NCI-H2171 (cell line): Measurements from ENCODE around the gene REG4.

Experiments used
- DNase-seq: peaks from one replicate; lab custom pipeline; 2025; lab: John Stamatoyannopoulos, UW

Gene REG4

GRCh38 chr1:119779869-119780356, 31.3 kb downstream of the REG4 start:
- DNase-seq = no peak

DNA sequence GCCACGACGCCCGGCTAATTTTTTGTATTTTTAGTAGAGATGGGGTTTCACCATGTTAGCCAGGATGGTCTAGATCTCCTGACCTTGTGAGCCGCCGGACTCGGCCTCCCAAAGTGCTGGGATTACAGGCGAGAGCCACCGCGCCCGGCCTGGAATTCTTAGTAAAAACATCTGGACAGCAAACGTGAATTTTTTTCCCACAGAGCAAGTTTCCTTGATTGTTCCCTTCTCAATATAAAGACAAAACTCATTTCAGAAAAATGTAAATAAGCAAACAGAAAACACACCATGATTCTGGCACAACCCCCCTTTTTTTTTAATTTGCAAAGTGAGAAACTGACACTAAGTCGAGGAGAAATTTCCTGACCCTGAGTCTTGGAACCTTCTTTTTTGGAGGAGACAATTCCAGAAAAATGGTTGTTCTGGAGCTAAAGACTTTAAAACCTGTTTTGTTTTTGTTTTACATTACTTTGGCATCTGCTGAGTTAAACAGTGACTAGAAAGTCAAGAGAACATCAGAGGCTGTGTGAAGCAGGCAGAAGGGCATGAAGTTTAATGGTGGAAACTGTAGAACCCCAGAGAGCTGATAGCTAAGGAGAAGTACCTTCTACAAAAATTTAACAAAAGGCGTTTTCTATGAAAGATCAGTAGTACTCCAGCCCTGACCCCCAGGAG, 32.2 kb downstream of the REG4 start:
- DNase-seq = no peak

GRCh38 chr1:119778359-119778758, 32.9 kb downstream of the REG4 start:
- no peak for DNase-seq

DNA sequence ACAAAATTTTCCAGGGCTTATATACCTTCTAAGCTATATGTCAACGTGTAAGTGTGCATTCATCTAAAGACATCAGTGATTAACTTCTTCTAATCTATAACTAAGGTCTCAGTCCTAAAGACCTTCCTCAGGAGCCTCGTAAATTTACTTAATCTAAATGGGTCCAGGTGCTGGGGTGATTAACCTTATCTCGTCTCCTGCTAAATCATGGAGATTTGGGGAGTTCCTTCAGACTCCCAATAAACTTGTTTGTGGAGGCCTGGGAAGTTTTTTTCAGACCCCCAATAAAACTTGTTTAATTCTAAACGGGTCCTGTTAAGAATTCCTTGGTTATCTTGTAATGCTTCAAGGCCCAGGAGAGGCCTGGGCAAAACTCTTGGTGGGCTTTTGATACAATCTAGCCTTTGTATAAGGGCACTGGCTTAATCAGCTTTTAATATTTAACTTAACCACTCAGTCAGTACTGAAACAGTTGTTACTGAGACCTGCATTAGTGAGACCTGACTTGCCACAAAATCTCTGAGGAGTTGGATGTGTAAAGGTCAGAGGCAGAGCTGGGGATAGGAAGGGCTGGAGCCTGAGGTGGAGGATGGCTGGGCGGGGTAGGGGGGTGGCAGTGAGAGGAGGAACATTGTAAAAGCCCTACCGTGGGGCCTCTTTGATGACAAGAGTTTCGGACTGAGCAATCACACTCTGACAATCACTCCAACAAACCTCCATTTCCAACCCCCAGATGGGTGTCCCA, 36.3 kb downstream of the REG4 start:
- no peak for DNase-seq

GRCh38 chr1:119773711-119774241, 37.5 kb downstream of the REG4 start:
- DNase-seq = no peak

GRCh38 chr1:119772298-119772697, 39.0 kb downstream of the REG4 start:
- DNase-seq = no peak

GRCh38 chr1:119771770-119772169, 39.5 kb downstream of the REG4 start:
- no peak for DNase-seq

DNA sequence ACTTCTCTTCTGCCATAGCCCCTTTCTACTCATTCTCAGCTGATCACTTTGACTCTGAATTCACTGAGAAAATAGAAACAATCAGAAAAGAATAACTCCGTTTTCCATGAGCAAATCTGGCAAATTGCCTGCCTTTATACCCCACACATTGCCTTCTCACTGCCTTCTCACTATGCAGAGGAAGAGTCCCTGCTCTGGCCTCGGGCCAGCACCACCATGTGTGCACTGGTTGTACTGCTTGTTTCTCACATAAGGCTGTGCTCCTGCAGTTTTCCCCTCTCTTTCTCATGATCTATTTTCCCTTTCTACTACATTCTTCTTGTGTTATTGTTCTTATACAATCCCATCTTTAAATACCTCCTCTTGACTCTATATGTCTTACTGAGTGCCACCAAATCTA, 40.2 kb downstream of the REG4 start:
- no peak for DNase-seq

DNA sequence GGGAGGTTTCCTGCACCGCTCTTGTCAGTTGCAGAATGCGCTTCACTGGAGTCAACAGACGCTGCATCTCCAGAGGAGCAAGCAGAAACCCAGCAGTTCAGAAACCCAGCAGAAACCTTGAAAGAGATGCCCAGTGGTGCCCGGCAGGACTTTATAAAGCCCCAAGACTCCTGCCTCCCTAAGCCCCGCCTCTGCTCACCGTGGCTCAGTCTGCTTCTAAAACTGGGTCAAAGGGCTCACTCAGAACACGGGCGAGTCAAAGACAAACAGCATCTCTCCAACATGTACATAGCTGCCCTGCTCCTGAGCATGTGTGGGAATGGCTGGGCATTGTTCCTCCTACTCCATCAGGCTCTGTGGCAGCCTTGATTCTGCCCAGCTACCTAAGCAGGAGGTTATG, 42.5 kb downstream of the REG4 start, which contains the start of gene HMGCS2:
TSS of gene HMGCS2 (minus strand) at position 128 of the 400 bp plus-strand sequence. CDS start at position 67, 61 bp downstream.
- DNase-seq = no peak

GRCh38 chr1:119767486-119767885, 43.8 kb downstream of the REG4 start:
- no peak for DNase-seq

- DNase-seq = no peak
Observed at GRCh38 chr1:119766374-119766794, 44.9 kb downstream of the REG4 start.

- no peak for DNase-seq
Observed at GRCh38 chr1:119764220-119764619, 47.0 kb downstream of the REG4 start.

DNA sequence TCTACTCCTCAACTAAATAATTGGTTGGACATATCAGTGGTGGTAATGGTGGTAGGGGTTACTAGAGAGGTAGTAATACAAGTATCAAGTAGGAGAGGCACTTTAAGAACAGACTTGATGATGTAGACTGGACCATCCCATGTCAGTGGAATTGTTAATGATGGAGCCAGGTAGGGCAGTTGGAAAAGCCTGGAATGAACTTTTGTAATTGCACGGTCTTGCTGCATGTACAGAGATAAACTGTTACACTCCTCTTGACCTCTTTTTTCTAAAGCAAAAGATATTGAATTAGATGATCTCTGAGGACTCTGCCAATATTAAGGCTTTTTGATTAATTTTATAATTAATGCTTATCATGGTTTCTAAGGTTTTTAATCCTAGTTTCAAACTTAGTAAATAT, 48.3 kb downstream of the REG4 start:
- no peak for DNase-seq

DNA sequence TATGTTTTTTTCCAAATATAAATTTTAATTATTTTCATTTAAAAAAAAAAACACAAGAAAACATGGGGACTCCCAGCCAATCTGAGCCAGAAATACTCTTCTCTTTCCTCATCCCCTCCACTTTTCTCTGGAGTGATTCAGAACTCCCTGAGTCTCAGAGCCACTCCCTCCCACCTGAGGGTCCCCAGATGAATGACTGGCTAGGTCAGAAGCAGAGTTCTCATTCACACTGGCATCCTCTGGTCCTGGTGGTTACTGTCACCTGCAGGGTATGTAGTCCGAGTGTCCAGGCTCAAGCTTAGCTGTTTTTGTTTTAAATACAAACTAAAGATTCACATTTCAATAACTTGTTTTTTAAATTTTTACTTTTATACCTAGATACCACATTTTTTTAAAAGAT, 48.9 kb downstream of the REG4 start:
- DNase-seq = no peak

DNA sequence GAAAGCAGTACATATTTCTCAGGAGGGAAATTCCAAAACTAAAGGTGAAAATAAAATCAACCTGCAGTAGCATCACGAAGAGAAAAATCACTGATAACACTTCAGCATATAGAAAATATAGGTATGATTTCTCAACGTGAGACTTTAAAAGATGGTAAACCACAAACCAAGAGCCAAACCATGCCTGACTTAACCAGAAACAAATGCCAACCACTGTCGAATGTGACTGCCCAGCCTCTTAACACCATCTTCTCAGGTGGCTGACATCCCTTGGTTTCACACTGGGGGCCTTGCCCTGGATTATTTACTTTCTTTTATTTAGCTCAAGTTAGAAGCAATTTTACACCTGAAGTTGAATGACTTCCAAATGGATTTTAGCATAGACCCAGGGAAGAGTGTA, 52.7 kb downstream of the REG4 start:
- no peak for DNase-seq

- DNase-seq = no peak
Observed at GRCh38 chr1:119752592-119752991, 58.7 kb downstream of the REG4 start.

DNA sequence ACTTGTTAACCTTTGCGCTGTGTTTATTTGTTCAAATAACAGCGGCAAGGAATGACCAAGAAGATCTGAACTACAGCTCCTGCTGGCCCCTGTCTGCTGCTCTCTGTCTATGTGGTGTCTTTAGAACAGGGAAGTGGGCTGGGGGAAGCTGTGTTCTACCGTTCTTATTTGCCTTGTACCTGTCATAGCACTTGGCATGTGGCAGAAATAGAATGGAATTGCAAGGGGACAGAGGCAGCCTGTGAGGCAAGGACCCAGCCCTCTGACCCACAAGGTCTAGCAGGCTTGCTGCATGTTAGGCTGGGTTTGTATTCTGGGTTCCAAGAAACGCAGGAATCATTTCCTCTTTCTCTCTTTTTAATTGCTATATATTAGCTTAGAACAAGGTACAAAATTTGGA, 63.2 kb downstream of the REG4 start:
- DNase-seq = no peak

DNA sequence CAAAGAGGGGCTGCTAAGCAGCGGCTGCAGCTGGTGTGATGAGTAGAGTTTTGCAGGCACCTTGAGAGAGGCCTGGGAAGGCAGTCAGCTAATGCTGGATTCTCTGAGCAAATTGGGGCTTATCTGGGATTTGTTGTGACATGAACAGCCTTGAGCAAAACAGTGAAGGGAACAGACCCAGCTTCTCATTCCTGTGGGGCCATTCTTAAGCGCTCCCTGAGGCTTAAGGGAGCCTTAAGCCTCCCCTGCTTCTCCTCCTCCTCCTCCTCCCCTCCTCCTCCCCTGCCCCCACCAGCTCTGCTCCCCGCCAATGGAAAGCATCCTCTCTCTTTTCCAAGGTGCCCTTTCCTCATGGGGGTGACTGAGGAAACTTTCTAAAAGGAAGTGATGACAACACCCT, 63.8 kb downstream of the REG4 start:
- DNase-seq = no peak

- DNase-seq = no peak
Observed at GRCh38 chr1:119745034-119745433, 66.2 kb downstream of the REG4 start.

DNA sequence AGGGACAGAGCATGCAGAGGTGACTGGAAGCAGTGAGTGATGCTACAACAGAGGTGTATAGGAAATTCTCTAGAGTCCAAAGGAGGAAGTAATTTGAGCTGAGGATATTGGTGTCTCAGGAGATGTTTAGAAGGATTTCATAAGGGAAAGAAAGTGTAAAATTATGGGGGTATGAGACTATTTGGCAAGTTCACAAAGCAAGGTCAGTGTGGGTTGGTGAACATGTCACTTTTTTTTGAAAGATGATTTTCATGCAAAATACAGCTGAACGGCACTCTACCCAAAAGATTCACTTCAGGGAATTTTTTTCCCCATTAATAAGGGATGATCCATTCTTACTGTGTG, 66.7 kb downstream of the REG4 start:
- no peak for DNase-seq
